ENCODE measurements around the gene STX1B.

DNA sequence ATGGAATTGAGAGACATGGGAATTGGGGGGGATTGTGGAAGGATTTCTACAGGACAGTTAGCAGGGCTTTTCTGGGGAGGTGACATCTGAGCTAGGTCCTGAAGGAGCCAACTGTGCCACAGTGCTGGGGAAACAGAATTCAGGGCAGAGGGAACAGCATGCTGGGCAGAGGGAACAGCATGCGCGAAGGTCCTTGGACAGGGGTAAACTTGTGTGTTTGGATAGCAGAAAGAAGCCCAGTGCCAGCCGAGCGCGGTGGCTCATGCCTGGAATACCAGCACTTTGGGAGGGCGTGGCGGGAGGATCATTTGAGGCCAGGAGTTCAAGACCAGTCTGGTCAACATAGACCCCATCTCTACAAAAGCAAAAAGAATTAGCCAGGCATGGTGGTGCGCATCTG lies 3.8 kb downstream of the STX1B start:
- TF ChIP-seq EZH2 (IDR thresholded peaks at IDR 0.05), result no peak
- TF ChIP-seq POLR2AphosphoS5 (IDR thresholded peaks at IDR 0.05; ENCODE audit: borderline replicate concordance, low read depth, low read length), result no peak
